Glutamatergic neuron (in vitro differentiated cells): ENCODE data around the gene TTI1. TPM values are rescaled to one million over a fixed set of nuclear protein-coding genes. Genes with fewer than 3 reads are reported as not detected.

Experiments used
- DNase-seq: peaks from one replicate; pipeline ENCODE4 v3.0.0; 2022
- H3K27ac Mint-ChIP-seq: one replicate; pipeline ENCODE4 v1.8.0; 2020; ENCODE audit warnings: mild to moderate bottlenecking, mixed read lengths, inconsistent platforms; ENCODE audit not compliant: unreplicated experiment
- H3K27me3 Mint-ChIP-seq: one replicate; pipeline ENCODE4 v1.8.0; 2020; ENCODE audit warnings: mild to moderate bottlenecking, moderate library complexity, mixed read lengths, inconsistent platforms; ENCODE audit not compliant: unreplicated experiment
- H3K36me3 Mint-ChIP-seq: one replicate; pipeline ENCODE4 v1.8.0; 2020; ENCODE audit warnings: mild to moderate bottlenecking, mixed read lengths, inconsistent platforms; ENCODE audit not compliant: unreplicated experiment
- H3K4me1 Mint-ChIP-seq: one replicate; pipeline ENCODE4 v1.8.0; 2020; ENCODE audit warnings: mild to moderate bottlenecking, low read depth, mixed read lengths, inconsistent platforms; ENCODE audit not compliant: unreplicated experiment
- H3K4me3 Mint-ChIP-seq: one replicate; pipeline ENCODE4 v1.8.0; 2020; ENCODE audit warnings: mild to moderate bottlenecking, mixed read lengths, inconsistent platforms; ENCODE audit not compliant: unreplicated experiment
- H3K9me3 Mint-ChIP-seq: one replicate; pipeline ENCODE4 v1.8.0; 2020; ENCODE audit warnings: mild to moderate bottlenecking, moderate library complexity, mixed read lengths, inconsistent platforms; ENCODE audit not compliant: unreplicated experiment
- total RNA-seq: library from RNA; stranded (reverse); fragmentation: NEBNext Ultra II Directional; extraction: Animal tissue kit (Norgen Biotek cat#: 25700); gene quantifications from one replicate; pipeline ENCODE4 v1.2.1, GENCODE V29; 2021; ENCODE audit not compliant: unreplicated experiment
- TF ChIP-seq, protein P1 (sequence below): fragments of 200-600 bp; sonication (generic); IDR thresholded peaks from one replicate; pipeline ENCODE4 v1.5.0; 2021; ENCODE audit not compliant: partially characterized antibody, unreplicated experiment

Gene TTI1
- total RNA-seq, 1 donor from 2014 or later = 22.9 TPM

GRCh38 chr20:37977786-37978185 lies 55.5 kb downstream of the TTI1 start:
- DNase-seq = no peak
- H3K27ac Mint-ChIP-seq = no peak overlapping the region
- TF ChIP-seq, protein P1, sequence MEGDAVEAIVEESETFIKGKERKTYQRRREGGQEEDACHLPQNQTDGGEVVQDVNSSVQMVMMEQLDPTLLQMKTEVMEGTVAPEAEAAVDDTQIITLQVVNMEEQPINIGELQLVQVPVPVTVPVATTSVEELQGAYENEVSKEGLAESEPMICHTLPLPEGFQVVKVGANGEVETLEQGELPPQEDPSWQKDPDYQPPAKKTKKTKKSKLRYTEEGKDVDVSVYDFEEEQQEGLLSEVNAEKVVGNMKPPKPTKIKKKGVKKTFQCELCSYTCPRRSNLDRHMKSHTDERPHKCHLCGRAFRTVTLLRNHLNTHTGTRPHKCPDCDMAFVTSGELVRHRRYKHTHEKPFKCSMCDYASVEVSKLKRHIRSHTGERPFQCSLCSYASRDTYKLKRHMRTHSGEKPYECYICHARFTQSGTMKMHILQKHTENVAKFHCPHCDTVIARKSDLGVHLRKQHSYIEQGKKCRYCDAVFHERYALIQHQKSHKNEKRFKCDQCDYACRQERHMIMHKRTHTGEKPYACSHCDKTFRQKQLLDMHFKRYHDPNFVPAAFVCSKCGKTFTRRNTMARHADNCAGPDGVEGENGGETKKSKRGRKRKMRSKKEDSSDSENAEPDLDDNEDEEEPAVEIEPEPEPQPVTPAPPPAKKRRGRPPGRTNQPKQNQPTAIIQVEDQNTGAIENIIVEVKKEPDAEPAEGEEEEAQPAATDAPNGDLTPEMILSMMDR = no peak
- peaks cover 6% of the 10 kb centered on the region for H3K27me3 Mint-ChIP-seq
- H3K9me3 Mint-ChIP-seq = peaks cover 9% of the 10 kb centered on the region
- peaks cover 20% of the 10 kb centered on the region for H3K4me1 Mint-ChIP-seq
- peaks cover 6% of the 10 kb centered on the region for H3K36me3 Mint-ChIP-seq
- H3K4me3 Mint-ChIP-seq = no peak overlapping the region

GRCh38 chr20:37977338-37977737 lies 55.9 kb downstream of the TTI1 start:
- H3K9me3 Mint-ChIP-seq = peaks cover 9% of the 10 kb centered on the region
- peaks cover 18% of the 10 kb centered on the region for H3K4me1 Mint-ChIP-seq
- no peak overlapping the region for H3K4me3 Mint-ChIP-seq
- H3K36me3 Mint-ChIP-seq = peaks cover 7% of the 10 kb centered on the region
- TF ChIP-seq, protein P1 = no peak
- peaks cover 6% of the 10 kb centered on the region for H3K27me3 Mint-ChIP-seq
- DNase-seq = no peak
- no peak overlapping the region for H3K27ac Mint-ChIP-seq

DNA sequence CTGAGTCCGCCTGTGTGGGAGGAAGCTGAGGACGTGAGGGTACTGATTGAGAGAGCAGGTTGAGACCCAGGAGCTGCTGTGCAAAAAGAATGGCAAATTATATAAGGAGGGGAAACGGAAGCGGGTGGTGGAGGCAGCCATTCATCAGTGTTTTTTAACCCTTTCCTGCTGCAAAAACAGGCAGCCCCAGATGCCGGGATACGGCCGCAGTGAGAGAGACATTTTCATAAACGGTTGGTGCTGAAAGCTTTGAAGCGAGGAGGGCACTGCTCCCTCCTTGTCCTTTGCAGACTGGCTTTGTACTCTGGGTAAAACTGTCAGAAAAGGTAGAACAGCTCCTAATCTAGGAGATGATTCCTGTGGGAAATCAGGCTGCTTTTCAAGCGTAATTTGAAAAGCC lies 56.4 kb downstream of the TTI1 start:
- TF ChIP-seq, protein P1 = no peak
- Mint-ChIP-seq H3K27me3 (peaks cover 6% of the 10 kb centered on the region), H3K36me3 (peaks cover 9% of the 10 kb centered on the region), H3K4me3 (peak overlapping the region; percentile 19), H3K4me1 (peaks cover 18% of the 10 kb centered on the region), H3K27ac (no peak overlapping the region), H3K9me3 (peaks cover 9% of the 10 kb centered on the region)
- no peak for DNase-seq

GRCh38 chr20:37973059-37973910 lies 60.0 kb downstream of the TTI1 start:
- Mint-ChIP-seq H3K27me3 (peaks cover 6% of the 10 kb centered on the region), H3K9me3 (peaks cover 6% of the 10 kb centered on the region), H3K4me3 (no peak overlapping the region), H3K36me3 (peaks cover 19% of the 10 kb centered on the region), H3K27ac (no peak overlapping the region), H3K4me1 (peaks cover 9% of the 10 kb centered on the region)
- TF ChIP-seq, protein P1 = no peak
- no peak for DNase-seq

DNA sequence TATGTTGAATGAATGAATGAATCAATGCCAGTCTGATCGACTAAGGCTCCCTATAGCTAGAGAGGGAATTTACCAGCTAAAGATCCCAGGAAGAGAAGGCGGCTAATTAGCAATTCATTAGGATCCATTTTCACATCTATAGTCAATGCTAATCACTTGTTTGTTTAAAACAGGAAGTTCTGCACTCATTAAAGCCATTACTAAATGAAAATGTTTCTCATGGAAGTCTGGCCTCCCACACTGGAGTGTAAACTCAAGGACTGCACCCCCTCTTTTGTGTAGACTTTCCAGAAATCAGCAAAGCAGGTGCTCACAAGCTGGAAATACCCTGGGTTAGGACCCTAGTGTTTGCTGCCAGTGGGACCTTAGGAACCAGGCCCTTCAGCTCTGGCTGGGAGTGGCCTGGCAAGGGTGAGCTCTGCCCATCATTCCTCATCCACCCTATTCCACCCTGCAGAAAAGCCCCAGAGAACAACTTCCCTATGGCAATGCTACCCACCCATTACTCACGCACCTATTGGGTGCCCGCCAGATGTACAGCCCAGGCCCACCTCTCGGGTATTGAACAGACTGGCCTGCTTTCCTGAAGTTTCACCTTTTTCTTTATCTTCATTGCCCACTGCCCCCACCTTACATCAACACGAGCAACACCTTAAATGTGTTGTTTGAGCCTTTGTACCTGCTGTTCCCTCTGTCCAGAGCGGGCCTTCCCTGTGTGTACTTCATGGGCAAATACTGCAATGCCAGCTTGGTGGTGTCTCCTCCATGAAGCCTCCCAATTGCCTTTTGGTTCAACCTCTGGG lies 60.8 kb downstream of the TTI1 start:
- Mint-ChIP-seq H3K9me3 (peaks cover 4% of the 10 kb centered on the region), H3K27me3 (peaks cover 6% of the 10 kb centered on the region), H3K4me3 (no peak overlapping the region), H3K36me3 (peaks cover 23% of the 10 kb centered on the region), H3K27ac (no peak overlapping the region), H3K4me1 (peaks cover 9% of the 10 kb centered on the region)
- TF ChIP-seq, protein P1 = no peak
- no peak for DNase-seq
